T-helper 2 cell treated with Interferon-gamma antibody and Interleukin-4, amounts not matched to agents 100 ng/mL and 5 ng/mL, for 36 hours (primary cell): ENCODE data around the gene CD8A. TPM values are rescaled to one million over a fixed set of nuclear protein-coding genes. Genes with fewer than 3 reads are reported as not detected.
"Not testable (repeated sequence)": the region's sequence is repeated elsewhere in the genome, so short reads cannot be mapped to it uniquely, and the experiment has no call there.

Experiments
- intact Hi-C: fragments of 100-400 bp; cut with micrococcal nuclease; formaldehyde crosslinking; loops from one replicate; pipeline ENCODE4 v1.15.1; 2023
- total RNA-seq: library from RNA; stranded (reverse); gene quantifications from 2 replicates; pipeline ENCODE4 v1.2.3, GENCODE V29; 2022

Gene CD8A
- total RNA-seq: 2.4 and 3.2 TPM in 2 replicates

GRCh38 chr2:86790676-86791572 lies at the start of gene CD8A:
Gene CD8A (minus strand): TSS chr2:86790913. CDS start chr2:86790825, 88 bp downstream.
- intact Hi-C loops: no loop called here

GRCh38 chr2:86839871-86840548 lies 49.3 kb upstream of the CD8A start:
- intact Hi-C loops: not testable (repeated sequence)

GRCh38 chr2:86839455-86839854 lies 48.7 kb upstream of the CD8A start:
- intact Hi-C loops: not testable (repeated sequence)

DNA sequence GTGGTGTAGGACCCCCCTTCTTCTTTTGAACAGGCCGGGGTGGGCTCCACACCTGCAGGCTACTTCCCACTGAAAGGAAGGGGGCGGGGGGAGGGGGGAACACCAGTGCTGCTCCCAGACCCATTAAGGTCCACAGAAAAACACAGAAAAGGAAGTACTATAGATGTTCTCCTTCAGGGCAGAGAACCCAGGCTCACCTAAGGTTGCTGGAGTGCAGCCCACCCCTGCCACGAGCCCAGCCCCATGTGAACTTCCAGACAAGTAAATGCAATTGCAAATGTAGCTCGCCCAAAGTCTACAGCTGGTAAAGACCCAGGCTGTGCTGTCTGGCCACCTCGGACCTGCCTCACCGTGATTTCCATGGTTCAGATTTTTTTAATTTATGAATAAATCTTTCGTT lies 47.0 kb upstream of the CD8A start:
- intact Hi-C loops: not testable (repeated sequence)

- intact Hi-C loops: not testable (repeated sequence)
Observed at GRCh38 chr2:86836915-86837695, 46.4 kb upstream of the CD8A start.

GRCh38 chr2:86835548-86835889 lies 44.8 kb upstream of the CD8A start:
- intact Hi-C loops: not testable (repeated sequence)

GRCh38 chr2:86833315-86833714 lies 42.6 kb upstream of the CD8A start:
- intact Hi-C loops: no loop called here

DNA sequence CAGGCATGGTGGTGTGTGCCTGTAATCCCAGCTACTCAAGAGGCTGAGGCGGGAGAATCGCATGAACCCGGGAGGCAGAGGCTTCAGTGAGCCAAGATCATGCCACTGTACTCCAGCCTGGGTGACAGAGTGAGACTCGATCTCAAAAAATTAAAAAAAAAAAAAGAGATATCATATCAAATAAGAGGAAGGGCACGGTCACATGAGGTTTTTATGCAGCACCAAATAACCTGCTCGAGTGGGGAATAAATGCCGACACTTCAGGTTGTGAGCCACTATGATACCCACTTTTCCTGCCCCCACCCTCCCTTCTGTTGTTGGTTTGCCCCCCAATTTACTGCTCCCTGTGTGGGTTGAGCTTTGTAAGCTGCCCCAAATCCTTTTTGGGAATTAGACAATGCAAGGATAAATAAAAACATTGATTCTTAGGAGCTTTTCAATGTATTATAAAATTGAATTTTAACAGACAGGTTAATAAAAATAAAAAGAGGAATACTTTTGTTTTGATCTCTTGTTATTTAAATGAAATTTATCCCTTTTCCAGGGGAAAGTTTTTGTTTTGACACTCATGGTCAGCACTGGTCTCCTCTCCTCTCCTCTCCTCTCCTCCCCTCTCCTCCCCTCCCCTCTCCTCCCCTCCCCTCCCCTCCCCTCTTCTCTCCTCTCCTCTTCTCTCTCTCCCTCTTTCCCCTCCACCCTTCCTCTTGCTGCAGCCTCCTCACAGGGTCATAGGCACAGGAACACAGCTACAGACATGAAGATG lies 41.8 kb upstream of the CD8A start:
- intact Hi-C loops: no loop called here

GRCh38 chr2:86831537-86831936 lies 40.8 kb upstream of the CD8A start:
- intact Hi-C loops: no loop called here

- intact Hi-C loops: no loop called here
Observed at GRCh38 chr2:86826951-86827350, 36.2 kb upstream of the CD8A start.

- intact Hi-C loops: no loop called here
Observed at GRCh38 chr2:86825693-86826381, 35.1 kb upstream of the CD8A start.

GRCh38 chr2:86825036-86825692 lies 34.5 kb upstream of the CD8A start:
- intact Hi-C loops: no loop called here

DNA sequence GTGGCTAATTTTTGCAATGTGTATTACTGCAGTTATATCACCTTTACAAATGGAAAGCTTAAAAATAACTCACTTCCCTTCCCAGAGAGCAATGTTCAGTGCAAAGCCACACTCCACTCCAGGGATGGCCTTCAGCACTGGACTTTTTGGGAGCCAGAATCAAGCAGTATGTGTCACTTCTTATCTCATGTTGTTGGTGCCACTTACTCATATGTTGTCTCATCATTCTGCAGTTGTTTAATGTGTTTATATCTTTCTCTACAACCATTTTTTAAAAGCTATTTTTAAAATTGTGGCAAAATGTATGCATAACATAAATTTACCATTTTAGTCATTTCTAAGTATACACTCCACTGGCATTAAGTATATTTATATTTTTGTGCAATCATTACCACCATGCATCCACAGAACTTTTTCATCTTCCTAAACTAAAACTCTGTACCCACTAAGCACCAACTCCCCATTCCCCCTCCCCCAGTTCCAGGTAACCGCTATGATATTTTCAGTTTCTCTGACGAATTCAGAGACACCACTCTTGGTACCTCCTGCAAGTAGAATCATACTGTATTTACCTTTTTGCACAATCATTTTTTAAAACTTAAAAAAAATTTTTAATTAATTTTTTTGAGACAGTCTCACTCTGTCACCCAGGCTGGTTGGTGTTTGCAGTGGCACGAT lies 32.1 kb upstream of the CD8A start:
- intact Hi-C loops: no loop called here

DNA sequence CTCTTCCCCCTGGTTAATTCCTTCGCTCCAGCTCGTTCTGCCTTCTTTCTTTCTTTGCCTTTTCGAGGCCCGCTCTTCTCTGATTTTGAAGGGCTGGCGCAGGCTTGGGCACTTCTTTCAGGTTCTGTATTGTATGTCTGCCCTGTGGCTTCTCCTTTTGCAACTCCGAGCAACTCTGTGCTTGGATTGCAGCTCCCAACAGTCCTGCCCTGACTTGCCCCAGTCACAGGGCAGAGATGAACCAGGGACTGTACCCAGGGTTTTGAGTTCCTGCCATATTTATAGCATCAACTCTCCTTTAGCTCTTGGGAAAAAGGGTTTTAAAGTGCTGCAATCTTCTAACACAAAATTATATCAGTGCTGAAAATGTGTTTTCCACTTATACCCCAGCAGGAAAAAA lies 31.1 kb upstream of the CD8A start:
- intact Hi-C loops: no loop called here

DNA sequence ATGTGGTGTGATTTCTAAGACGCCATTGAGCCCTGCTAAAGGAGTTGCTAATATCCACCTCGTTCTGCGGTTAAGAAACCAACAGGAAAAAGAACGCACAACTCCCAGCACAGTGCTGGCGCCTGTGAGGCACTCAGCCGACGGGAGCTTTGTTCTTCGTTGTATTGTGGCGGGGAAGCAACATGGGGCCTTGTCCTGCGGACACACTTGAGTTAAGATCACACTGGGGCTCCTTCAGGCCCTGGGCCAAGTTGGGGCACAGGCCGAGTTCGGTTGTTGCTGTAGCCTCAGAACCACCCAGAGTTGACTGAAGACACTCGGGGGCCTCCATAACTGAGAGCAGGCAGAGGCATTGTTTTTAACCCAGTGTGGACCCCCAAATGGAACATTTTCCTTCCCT lies 30.6 kb upstream of the CD8A start:
- intact Hi-C loops: no loop called here

DNA sequence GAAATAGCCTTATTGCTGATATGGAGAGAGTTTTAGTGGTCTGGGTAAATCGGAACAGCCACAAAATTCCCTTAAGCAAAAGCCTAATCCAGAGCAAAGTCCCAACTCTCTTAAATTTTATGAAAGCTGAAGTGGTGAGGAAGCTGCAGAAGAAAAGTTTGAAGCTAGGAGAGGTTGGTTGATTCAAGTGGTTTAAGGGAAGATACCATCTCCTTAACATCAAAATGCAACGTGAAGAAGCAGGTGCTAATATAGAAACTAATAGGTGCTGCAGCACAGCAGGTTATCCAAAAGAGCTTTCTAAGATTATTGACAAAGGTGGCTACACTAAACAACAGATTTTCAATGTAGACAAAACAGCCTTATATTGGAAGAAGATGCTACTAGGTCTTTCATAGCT lies 28.2 kb upstream of the CD8A start:
- intact Hi-C loops: no loop called here

- intact Hi-C loops: no loop called here
Observed at GRCh38 chr2:86818114-86818801, 27.5 kb upstream of the CD8A start.

- intact Hi-C loops: no loop called here
Observed at GRCh38 chr2:86815611-86816010, 24.9 kb upstream of the CD8A start.
